RPMI8226 (cell line): ENCODE data around the gene AGTR2.
"Not testable (repeated sequence)": the region's sequence is repeated elsewhere in the genome, so short reads cannot be mapped to it uniquely, and the experiment has no call there.

Experiments used
- DNase-seq: peaks from one replicate; pipeline ENCODE4 v3.0.0-alpha.2; 2015

The AGTR2 gene, protein sequence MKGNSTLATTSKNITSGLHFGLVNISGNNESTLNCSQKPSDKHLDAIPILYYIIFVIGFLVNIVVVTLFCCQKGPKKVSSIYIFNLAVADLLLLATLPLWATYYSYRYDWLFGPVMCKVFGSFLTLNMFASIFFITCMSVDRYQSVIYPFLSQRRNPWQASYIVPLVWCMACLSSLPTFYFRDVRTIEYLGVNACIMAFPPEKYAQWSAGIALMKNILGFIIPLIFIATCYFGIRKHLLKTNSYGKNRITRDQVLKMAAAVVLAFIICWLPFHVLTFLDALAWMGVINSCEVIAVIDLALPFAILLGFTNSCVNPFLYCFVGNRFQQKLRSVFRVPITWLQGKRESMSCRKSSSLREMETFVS

DNA sequence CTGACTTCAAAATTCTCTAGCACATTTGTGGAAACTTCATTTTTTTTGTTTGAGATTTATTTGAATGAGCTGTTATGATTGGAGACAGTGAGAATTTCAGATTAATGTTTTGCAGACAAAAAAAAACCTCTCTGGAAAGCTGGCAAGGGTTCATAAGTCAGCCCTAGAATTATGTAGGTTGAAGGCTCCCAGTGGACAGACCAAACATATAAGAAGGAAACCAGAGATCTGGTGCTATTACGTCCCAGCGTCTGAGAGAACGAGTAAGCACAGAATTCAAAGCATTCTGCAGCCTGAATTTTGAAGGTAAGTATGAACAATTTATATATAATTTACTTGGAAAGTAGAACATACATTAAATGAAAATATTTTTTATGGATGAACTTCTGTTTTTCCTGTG lies at the start of gene AGTR2:
AGTR2 (plus strand) TSS at position 234 of the 400 bp plus-strand sequence. CDS start 1,537 bp downstream, outside the sequence.
- no peak for DNase-seq

DNA sequence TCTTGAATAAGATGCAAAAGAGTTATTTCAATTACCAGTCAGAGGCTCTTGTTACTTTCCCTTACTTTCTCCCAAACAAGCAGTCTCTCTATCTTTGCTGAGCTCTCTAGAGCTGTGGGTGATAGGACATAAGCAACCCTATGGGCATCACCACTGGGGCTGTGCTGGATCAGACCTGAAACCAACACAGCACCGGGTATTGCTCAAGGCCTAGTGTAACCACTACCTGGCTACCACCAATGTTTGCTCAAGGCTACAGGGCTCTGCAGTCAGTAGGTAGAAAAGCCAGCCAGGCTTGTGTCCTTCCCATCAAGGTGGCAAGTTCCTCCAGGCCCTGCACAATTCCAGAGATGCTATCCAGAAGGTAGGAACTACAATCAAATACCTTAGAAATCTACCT lies 35.3 kb upstream of the AGTR2 start:
- DNase-seq = no peak

- DNase-seq = not testable (repeated sequence)
Measured at GRCh38 chrX:116141270-116141669, 29.3 kb upstream of the AGTR2 start.

DNA sequence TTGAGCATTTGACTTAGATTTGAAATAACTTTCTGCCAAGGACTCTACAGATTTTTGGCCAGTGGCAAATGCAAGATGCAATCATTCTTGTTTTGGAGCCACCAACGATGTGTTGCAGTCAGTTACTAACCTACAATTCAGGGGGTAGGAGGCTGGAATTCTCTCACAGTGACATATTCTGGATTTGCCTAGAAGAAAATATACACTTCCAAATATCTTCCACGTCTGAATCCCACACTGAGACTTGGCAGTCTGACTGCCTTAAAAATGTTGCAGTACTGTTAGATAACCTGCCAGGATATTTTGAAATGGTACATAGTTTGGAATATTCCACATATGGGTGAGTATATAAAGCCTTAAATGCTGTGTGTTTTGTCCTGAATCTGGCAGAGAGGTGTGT lies 27.6 kb upstream of the AGTR2 start:
- no peak for DNase-seq

- no peak for DNase-seq
Measured at GRCh38 chrX:116172976-116173375, 2.4 kb downstream of the AGTR2 start.

- DNase-seq = no peak
Measured at GRCh38 chrX:116181300-116181699, 10.8 kb downstream of the AGTR2 start.

DNA sequence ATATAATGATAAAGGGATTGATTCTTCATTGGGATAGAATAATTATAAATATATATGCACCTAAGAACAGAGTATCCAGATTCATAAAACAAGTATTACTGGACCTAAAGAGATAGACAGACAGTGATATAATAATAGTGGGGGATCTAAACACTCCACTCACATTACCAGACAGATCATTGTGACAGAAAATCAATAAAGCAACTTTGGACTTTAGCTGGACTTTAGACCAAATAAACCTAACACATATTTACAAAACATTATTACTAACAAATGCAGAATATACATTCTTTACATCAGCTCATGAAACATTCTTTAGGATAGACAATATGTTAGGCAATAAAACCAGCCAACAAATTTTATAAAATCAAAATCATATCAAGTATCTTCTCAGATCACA lies 14.6 kb downstream of the AGTR2 start:
- DNase-seq = no peak

DNA sequence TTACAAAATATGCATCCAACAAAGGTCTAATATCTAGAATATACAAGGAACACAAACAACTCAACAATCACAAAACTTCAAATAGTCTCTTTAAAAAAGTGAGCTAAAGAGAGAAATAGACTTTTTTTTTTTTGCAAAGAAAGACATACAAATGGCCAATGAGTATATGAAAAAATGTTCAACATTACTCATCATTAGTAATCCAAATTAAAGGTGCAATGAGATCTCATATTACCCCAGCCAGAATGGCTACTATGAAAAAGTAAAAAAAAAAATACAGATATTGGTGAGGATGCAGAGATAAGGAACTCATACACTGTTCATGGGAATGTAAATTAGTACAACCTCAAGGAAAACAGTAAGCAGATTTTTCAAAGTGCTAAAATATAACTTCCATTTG lies 24.1 kb downstream of the AGTR2 start:
- no peak for DNase-seq

- no peak for DNase-seq
Measured at GRCh38 chrX:116198235-116198634, 27.7 kb downstream of the AGTR2 start.

GRCh38 chrX:116198810-116199209 lies 28.3 kb downstream of the AGTR2 start:
- DNase-seq = peak; percentile 7

- peak; percentile 27 for DNase-seq
Measured at GRCh38 chrX:116204932-116205331, 34.4 kb downstream of the AGTR2 start.

DNA sequence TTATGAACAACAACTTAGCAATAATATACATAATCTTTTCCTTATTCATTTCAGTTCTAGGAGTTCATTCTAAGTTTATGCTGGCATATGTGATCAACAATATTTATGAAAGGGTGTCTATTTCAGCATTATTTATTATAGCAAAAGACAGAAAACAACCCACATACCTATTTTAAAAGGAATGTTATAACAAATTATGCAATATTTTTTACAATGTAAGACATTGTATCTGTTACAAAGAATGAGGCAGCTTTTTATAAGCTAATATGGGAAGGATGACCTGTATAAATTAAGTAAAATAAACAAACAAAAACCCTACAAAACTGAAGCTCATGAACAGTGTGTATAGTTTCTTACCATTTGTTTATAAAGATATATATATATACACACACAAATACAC lies 42.7 kb downstream of the AGTR2 start:
- DNase-seq = no peak

- DNase-seq = not testable (repeated sequence)
Measured at GRCh38 chrX:116217080-116217479, 46.5 kb downstream of the AGTR2 start.
